A549 (cell line): ENCODE measurements around the gene SLC26A2.

Source experiments
- CTCF ChIP-seq: fragments of >200 bp; sonication (Bioruptor Twin); formaldehyde crosslinking; IDR thresholded peaks from 3 replicates; pipeline ENCODE4 v1.5.1; 2016
- EP300 ChIP-seq, 2 experiments: fragments of >200 bp; sonication (Bioruptor Twin); formaldehyde crosslinking; IDR thresholded peaks; 2 replicates in 1 of 2; 3 replicates in 1 of 2; pipeline ENCODE4 v1.6.1; 2016 to 2017
- GATA3 ChIP-seq: IDR thresholded peaks from 2 replicates; pipeline ENCODE4 v1.6.1; 2012; ENCODE audit warnings: borderline replicate concordance
- HDAC2 ChIP-seq: fragments of 200-600 bp; sonication (generic); IDR thresholded peaks from 2 replicates; pipeline ENCODE4 v1.6.1; 2016
- KDM5A ChIP-seq: fragments of 200-600 bp; sonication (generic); IDR thresholded peaks from 2 replicates; pipeline ENCODE4 v1.6.1; 2016; ENCODE audit warnings: antibody characterized with exemption, mild to moderate bottlenecking
- POLR2A ChIP-seq: IDR thresholded peaks from 2 replicates; pipeline ENCODE4 v1.6.1; 2012; ENCODE audit warnings: mild to moderate bottlenecking, low read length
- RAD21 ChIP-seq, 2 experiments: fragments of >200 bp in 1 of 2; sonication (Bioruptor Twin) in 1 of 2; formaldehyde crosslinking in 1 of 2; IDR thresholded peaks in 1 of 2; conservative IDR thresholded peaks in 1 of 2; 2 replicates in 1 of 2; 3 replicates in 1 of 2; pipeline ENCODE4 v1.6.1; 2012 to 2018; ENCODE audit warnings: inconsistent platforms in 1 of 2
- RFX5 ChIP-seq: fragments of 450-650 bp; IDR thresholded peaks from 2 replicates; pipeline ENCODE4 v1.7.1; 2014; ENCODE audit warnings: antibody characterized with exemption, mild to moderate bottlenecking, moderate library complexity
- SREBF2 ChIP-seq: fragments of 450-650 bp; IDR thresholded peaks from 2 replicates; pipeline ENCODE4 v1.6.1; 2014; ENCODE audit warnings: mild to moderate bottlenecking, moderate library complexity
- TF ChIP-seq, protein P1 (sequence below): fragments of >200 bp; sonication (Bioruptor Twin); formaldehyde crosslinking; IDR thresholded peaks from 3 replicates; pipeline ENCODE4 v1.6.1; 2016
- TF ChIP-seq, protein P2 (sequence below): IDR thresholded peaks from 2 replicates; pipeline ENCODE4 v1.6.1; 2012; ENCODE audit warnings: low read depth, borderline replicate concordance

- no peak for TF ChIP-seq SREBF2
- TF ChIP-seq GATA3: no peak
- TF ChIP-seq RAD21 (conservative IDR thresholded peaks at IDR 0.05 in 1 of 2, IDR thresholded peaks at IDR 0.05 in 1 of 2): no peak
- TF ChIP-seq CTCF: no peak
- no peak for TF ChIP-seq RFX5
- TF ChIP-seq KDM5A: no peak
- TF ChIP-seq, protein P1, sequence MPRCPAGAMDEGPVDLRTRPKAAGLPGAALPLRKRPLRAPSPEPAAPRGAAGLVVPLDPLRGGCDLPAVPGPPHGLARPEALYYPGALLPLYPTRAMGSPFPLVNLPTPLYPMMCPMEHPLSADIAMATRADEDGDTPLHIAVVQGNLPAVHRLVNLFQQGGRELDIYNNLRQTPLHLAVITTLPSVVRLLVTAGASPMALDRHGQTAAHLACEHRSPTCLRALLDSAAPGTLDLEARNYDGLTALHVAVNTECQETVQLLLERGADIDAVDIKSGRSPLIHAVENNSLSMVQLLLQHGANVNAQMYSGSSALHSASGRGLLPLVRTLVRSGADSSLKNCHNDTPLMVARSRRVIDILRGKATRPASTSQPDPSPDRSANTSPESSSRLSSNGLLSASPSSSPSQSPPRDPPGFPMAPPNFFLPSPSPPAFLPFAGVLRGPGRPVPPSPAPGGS: no peak
- TF ChIP-seq HDAC2: no peak
- TF ChIP-seq, protein P2, sequence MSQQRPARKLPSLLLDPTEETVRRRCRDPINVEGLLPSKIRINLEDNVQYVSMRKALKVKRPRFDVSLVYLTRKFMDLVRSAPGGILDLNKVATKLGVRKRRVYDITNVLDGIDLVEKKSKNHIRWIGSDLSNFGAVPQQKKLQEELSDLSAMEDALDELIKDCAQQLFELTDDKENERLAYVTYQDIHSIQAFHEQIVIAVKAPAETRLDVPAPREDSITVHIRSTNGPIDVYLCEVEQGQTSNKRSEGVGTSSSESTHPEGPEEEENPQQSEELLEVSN: no peak
- no peak for TF ChIP-seq POLR2A
- TF ChIP-seq EP300 (IDR thresholded peaks at IDR 0.05): no peak
Observed at GRCh38 chr5:150009671-150010387, 49.3 kb downstream of the SLC26A2 start.
